AG08395 (cell line): ENCODE results near the gene KCNH4.

Experiments
- DNase-seq: peaks from one replicate; pipeline ENCODE4 v3.0.0; 2012; ENCODE audit warnings: mixed read lengths, low spot score

The KCNH4 gene

DNA sequence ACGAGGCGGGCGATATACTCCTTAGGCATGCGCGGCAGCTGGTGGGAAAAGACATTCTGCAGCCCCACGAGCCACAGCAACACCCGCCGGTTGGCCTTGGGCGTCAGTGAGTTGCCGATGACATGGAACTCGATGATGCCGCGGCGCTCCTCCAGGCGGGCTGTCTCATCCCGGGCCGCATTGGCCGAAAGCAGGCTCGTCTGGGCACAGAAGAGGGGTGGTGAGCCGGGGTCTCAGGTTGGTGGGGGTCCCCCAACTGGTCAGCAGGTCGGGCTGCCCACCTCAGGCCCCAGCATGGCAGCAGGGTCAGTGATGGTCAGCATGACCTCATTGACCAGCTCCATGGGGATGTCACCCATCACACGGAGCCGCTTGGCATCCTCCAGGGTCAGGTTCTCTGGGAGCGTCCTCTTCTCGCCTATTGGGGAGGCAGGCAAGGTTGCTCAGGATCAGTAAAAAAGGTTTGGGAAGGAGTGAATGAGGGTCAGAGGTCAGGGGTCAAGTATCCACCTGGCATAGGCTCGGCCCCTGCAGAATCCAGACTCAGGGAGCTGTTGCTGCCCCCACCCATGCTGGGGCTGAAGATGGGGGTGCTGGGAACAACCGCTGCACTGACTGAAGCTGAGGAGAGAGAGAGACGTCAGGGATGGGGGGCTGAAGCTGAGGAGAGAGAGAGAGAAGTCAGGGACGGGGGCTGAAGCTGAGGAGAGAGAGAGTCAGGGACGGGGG lies 63.4 kb downstream of the KCNH4 start:
- no peak for DNase-seq

DNA sequence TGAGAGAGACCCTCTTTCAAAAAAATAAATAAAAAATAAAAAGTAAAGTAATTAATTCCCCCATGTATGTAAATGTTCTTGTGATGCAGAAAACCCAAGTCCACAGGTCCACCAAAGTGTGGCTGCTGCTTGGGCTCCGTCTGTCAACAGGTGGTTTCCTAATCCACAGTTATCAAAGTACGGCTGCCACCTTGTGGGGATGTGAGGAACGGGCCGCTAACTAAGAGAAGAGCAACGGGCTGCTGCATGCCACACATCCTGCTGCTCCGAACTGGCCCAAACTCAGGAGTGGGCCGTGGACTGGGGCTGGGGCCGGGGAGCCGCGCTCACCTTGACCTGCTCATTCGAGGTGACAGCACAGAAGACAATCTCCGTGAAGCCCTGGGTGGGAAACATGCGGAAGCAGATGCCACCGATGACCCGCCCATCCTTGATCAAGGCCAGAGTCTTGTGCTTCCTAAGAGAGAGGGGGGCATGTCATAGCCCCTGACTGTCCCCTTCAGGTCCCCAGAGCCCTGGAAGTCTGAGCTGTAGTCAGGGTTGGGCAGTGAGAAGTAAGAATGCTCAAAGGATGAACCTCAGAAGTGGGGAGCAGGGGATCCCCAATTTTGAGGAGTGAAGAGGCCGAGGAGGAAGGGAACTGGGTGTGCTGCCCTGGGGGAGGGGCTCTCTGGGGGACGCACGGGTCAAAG lies 64.1 kb downstream of the KCNH4 start:
- DNase-seq, result peak; percentile 73

DNA sequence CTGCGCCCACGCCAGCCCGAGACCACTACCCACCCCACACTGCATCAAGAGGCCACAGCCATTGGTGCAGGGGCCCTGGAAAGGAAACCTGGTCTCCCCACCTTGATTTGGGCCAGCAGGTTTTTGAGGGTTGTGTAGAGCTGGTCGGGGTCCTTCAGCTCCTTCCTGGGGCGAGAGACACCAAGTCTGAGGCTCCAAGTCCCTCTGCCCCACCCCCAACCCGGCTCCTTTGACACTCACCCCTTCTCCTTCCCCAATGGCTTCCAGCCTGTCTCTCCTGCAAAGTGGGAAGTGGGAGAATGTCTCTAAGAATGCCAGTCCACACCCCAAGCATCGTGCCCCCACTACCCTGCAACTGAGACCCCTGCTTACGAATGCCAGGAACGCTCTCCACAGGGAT lies 66.8 kb downstream of the KCNH4 start:
- DNase-seq, result no peak

DNA sequence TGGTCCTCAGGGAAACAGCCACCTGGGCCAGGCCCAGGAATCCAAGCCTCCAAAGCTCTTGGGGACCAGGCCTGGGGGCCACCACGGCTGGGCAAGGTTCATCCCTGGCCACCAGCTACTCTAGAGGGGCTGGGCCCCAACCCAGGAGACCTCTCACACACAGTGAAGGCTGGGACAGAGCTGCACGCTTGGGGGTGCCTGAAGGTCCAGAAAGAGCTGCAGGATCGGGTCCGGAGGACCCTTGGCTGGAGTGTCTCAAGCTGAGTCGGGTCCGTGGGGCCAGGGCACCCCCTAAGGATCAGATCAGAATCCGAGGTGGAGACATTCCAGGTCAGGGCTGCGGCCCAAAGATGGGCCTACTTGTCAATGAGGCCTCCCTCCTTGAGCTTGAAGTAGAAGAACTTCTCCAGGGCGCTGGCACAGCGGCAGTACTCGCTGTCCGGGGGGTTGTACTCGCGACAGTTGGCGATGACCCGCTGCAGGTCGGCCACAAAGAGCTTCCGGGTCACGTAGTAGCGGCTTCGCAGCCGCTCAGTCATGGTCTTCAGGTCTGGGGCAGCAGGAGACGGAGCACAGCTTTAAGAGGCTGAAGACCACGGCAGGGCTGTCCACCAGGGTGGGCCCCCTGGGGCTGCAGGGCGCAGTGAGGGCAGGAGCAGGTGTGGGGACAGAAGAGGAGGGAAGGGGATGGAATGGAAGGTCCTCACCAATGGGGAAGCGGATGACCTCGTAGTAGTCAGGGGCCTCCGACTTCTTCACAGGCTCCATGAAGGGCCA lies 67.5 kb downstream of the KCNH4 start:
- DNase-seq, result no peak

DNA sequence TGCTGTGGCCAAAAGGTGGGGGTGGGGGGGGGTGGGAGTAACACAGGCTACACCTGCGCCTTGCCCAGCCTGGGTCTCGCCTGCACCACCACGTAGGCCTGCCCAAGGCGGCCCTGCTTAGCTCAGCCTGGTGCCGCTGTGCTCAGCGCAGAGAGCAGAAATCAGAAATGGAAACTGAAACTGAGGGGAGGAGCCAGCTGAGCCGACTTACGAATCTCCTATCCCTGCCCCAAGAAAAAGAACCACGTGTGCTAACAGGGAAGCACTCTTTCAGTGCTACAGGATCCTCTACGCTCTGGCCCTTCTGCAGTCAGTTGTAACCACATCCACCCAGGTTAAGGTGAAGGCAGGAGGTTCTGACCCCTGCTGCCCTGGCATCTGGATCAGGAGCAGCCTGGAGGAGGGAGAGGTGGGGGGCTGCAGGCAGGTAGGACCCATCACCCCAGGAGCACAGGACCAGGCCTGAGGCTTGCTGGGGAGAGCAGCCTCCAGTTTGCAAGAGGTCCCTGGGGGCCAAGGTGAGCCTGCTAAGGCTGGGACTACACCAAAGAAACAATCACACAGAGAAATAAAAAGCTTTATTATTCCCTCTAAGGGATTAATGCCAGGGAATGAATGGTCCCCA lies 68.3 kb downstream of the KCNH4 start, which contains the start of gene DHX58:
Gene DHX58 (minus strand): TSS at position 163 of the 625 bp plus-strand sequence. CDS start 822 bp downstream, outside the sequence.
- DNase-seq, result peak; percentile 94

DNA sequence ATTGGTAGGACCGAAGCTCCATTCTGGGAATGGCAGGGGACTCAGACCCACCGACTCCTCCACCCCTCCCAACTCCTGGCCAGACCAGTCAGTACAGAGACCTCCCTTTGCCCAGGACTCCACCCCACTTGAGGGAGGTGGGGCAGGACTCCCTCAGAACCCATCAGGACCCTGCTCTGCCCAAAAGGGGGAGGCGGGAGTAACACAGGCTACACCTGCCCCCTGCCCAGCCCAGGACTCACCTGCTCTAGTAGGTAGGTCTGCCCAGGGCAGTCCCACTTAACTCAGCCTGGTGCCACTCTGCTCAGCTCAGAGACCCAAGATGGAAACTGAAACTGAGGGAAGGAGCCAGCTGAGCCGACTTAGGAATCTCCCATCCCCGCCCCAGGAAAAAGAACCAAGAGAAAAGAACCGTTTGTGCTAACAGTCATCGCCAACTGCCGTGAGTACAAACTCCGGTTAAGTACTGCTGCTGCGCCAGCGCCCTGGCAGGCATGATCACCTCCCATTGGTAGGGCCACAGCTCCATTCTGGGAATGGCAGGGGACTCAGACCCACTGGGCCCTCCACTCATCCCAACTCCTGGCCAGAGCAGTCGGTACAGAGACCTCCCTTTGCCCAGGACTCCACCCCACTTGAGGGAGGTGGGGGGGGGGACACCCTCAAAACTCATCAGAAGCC lies 68.9 kb downstream of the KCNH4 start:
- peak; percentile 54 for DNase-seq

DNA sequence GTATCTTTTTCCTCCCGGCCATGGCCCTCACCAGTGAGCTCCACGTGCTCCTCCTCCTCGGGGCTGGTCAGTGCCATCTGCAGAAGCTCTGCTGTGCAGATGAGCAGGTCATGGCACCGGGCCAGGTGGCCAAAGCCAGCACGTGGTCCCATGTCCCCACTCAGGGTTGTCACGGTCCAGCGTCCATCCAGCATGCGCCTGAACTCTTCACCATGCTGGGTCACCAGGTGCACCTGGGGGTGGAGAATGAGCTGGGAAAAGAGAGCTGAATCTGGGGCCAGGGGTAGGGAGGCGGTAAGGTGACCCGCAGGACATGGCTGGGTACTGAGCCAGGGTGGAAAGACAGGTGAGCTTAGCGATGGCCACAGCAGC lies 69.7 kb downstream of the KCNH4 start:
- no peak for DNase-seq

DNA sequence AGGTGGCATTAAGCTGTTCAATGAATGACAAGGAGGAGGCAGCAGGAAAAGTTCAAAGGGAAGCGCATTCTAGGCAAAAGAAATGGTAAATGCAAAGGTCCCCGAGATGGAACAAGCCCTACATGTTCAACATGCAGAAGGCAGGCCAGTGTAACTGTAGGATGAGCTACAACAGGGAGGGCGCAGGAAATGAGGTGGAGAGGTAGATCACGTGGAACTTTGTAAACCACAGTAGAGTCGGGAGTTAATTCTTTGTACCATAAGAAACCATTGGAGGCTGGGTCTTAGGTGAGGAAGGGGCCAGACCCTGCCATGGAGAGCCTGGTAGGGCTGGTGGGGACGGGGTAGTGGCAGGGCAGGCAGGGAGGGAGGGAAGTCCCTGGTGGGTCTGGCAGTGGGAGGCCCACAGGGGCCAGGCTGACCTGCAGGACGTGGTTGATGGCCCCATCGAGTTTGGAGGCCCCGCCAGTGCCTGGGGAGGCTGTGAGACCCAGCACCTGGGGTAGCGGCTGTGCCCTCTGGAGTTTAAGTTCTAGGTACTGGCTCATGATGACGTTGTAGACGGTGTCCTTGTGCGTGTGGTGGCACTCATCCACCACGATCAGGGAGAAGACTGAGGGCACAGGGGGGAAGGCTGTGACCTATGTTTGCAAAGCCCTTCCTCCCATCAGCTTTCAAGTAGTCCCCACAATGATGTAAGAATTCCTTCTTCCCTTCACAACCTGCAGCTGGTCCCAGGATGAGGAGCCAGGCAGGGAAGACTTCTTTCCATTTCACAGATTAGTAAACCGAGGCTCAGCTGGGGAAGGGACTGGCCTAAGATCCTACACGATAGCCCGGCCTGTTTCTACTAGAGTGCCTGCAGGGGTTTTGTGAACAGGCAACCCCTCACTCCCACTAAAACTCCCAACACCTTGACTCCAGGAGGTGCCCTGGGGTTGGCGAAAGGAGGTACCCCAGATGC lies 70.4 kb downstream of the KCNH4 start:
- no peak for DNase-seq

DNA sequence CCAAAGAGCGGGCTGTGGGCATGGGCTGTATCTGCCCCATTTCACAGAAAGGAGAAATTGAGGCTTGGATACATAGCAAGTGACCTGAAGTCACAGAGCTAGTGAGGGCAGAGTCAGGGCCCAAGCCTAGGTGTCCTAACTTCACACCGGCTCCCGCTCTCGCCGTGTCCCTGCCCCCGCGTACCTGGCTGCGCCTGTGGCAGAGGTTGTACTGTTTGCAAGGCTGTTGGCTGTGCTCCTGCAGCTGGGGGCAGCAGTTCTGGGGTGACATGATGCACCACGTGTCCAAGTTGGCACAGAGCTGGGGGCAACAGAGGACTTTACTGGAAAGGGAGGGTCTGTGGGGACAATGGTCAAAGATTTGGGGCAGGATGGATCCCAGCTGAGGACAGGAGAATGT lies 71.9 kb downstream of the KCNH4 start:
- no peak for DNase-seq

DNA sequence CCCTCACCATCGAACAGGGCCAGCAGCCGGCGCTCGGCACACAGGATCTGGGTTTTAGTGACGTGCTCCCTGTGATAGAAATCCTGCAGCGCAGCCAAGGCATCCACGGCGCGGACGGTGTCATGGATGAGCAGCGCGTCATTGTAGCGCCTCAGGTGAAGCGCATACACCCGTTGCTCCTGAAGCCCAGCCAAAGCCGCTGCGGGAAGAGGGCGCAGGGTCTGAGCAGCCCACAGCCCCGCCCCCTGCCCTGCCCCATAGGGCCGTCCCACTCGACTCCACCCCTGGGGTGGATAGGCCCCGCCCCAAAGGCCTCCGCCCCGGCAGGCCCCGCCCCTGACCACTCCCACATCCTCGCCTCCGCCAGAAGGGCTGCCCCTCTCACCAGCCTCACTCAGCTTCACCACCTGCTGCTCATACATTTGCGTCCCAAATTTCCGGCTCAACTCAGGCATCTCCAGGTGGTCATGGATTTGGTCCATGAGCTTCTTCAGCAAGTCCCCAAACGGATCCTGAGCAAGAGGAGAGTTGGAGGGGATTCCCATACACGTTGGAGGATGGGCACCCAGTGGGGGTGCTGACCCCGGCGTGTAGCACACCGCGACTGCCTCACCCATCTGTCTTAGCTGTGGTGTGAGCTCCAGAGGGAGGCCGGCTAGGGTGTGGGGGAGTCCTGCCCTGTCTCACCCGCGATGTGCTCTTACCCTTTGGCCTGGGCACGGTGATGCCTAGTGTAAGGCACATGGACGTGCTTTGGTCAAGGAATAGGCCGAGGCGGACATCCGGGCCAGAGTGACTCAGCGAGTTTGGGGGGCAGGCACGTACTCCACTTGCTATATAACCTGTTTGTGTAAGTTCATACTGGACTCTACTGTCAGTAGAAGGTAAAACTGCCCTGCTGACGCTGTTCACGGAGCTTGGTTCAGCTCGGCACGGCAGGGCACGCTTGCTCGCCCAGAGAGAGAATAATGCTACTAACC lies 73.1 kb downstream of the KCNH4 start:
- peak; percentile 76 for DNase-seq

DNA sequence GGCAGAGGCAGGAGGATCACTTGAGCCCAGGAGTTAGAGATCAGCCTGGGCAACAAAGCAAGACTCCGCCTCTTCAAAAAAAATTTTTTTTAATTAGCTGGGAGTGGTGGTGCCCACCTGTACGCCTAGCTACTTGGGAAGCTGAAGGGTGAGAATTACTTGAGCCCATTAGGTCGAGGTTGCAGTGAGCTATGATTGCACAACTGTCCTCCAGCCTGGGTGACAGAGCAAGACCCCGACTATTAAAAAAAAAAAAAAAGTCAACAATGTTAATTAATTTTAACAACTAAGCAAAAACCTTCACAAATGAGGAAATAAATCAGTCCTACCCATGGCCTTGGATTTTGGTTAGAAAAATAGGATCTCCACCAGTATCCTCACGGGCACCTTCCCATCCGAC lies 73.8 kb downstream of the KCNH4 start:
- DNase-seq, result no peak
